Stimulated activated CD8-positive, alpha-beta memory T cell treated with anti-CD3 and anti-CD28 coated beads, Interleukin-15, amount 100 ng/mL, for 48 hours (primary cell): ENCODE measurements around the gene IGSF5.
A peak's percentile ranks its signal among the peaks of the same experiment; 100 is the strongest.
"Not testable (repeated sequence)": the region's sequence is repeated elsewhere in the genome, so short reads cannot be mapped to it uniquely, and the experiment has no call there.

Experiments used
- DNase-seq, 2 donors: peaks; one replicate each; pipeline ENCODE4 v3.0.0-alpha.2; 2020; ENCODE audit warnings: low read depth in 2 of 2

Gene IGSF5

GRCh38 chr21:39744883-39745282, at the start of gene IGSF5:
IGSF5 (plus strand) TSS chr21:39745183; CDS start chr21:39745510, 327 bp downstream.
- not testable (repeated sequence) for DNase-seq

- no peak for DNase-seq
Measured at GRCh38 chr21:39696196-39696595, 48.8 kb upstream of the IGSF5 start.

- DNase-seq: no peak
Measured at GRCh38 chr21:39696618-39697017, 48.4 kb upstream of the IGSF5 start.

- no peak for DNase-seq
Measured at GRCh38 chr21:39700318-39700717, 44.7 kb upstream of the IGSF5 start.

- DNase-seq: no peak
Measured at GRCh38 chr21:39703578-39703977, 41.4 kb upstream of the IGSF5 start.

GRCh38 chr21:39705849-39706248, 39.1 kb upstream of the IGSF5 start:
- no peak for DNase-seq

GRCh38 chr21:39707316-39707715, 37.7 kb upstream of the IGSF5 start:
- DNase-seq: no peak

GRCh38 chr21:39710866-39711265, 34.1 kb upstream of the IGSF5 start:
- DNase-seq: no peak

GRCh38 chr21:39712273-39712672, 32.7 kb upstream of the IGSF5 start:
- no peak for DNase-seq

GRCh38 chr21:39712976-39713375, 32.0 kb upstream of the IGSF5 start:
- DNase-seq: no peak

GRCh38 chr21:39713905-39714304, 31.1 kb upstream of the IGSF5 start:
- DNase-seq: no peak

GRCh38 chr21:39714331-39714730, 30.7 kb upstream of the IGSF5 start:
- no peak for DNase-seq

- peak; percentile 3 to 8 for DNase-seq
Measured at GRCh38 chr21:39715804-39716397, 29.1 kb upstream of the IGSF5 start.

GRCh38 chr21:39720126-39720778, 24.7 kb upstream of the IGSF5 start:
- no peak for DNase-seq

- no peak for DNase-seq
Measured at GRCh38 chr21:39721885-39722284, 23.1 kb upstream of the IGSF5 start.

GRCh38 chr21:39724944-39725343, 20.0 kb upstream of the IGSF5 start:
- no peak for DNase-seq

GRCh38 chr21:39726133-39726532, 18.9 kb upstream of the IGSF5 start:
- no peak for DNase-seq

GRCh38 chr21:39727401-39728120, 17.4 kb upstream of the IGSF5 start:
- no peak for DNase-seq

GRCh38 chr21:39728341-39728740, 16.6 kb upstream of the IGSF5 start:
- no peak for DNase-seq

- no peak for DNase-seq
Measured at GRCh38 chr21:39730418-39731157, 14.4 kb upstream of the IGSF5 start.

- DNase-seq: no peak
Measured at GRCh38 chr21:39736716-39737115, 8.3 kb upstream of the IGSF5 start.

- DNase-seq: no peak
Measured at GRCh38 chr21:39737376-39738000, 7.5 kb upstream of the IGSF5 start.
